HG03135 (cell line): ENCODE results near the gene CFP.

Source experiments
- ATAC-seq: cut with Tn5 transposase; IDR thresholded peaks from one replicate; pipeline ENCODE4 v1.9.1; 2021; ENCODE audit warnings: mild to moderate bottlenecking, moderate library complexity; ENCODE audit not compliant: unreplicated experiment

Gene CFP

GRCh38 chrX:47638816-47639215, 9.1 kb upstream of the CFP start:
- no peak for ATAC-seq

- ATAC-seq, result peak; percentile 67
Observed at GRCh38 chrX:47637546-47638195, 7.9 kb upstream of the CFP start.

GRCh38 chrX:47634871-47635575, 5.3 kb upstream of the CFP start:
- ATAC-seq, result no peak

- no peak for ATAC-seq
Observed at GRCh38 chrX:47633689-47634590, 4.2 kb upstream of the CFP start.

GRCh38 chrX:47632666-47633065, 2.9 kb upstream of the CFP start:
- ATAC-seq, result no peak

- no peak for ATAC-seq
Observed at GRCh38 chrX:47631676-47632075, 1.9 kb upstream of the CFP start.

- no peak for ATAC-seq
Observed at GRCh38 chrX:47628982-47629381, 748 bp downstream of the CFP start.

GRCh38 chrX:47625365-47625764, 4.4 kb downstream of the CFP start:
- no peak for ATAC-seq

- ATAC-seq, result no peak
Observed at GRCh38 chrX:47623540-47624027, 6.1 kb downstream of the CFP start.

GRCh38 chrX:47621851-47622250, 7.9 kb downstream of the CFP start:
- ATAC-seq, result no peak

GRCh38 chrX:47620303-47620685, 9.4 kb downstream of the CFP start:
- no peak for ATAC-seq

GRCh38 chrX:47619486-47620302, 10.0 kb downstream of the CFP start, which contains the start of gene SYN1:
SYN1 (minus strand) TSS chrX:47619857; CDS start chrX:47619728, 129 bp downstream.
- ATAC-seq, result peak; percentile 76

GRCh38 chrX:47618923-47619485, 10.7 kb downstream of the CFP start:
- ATAC-seq, result no peak

- ATAC-seq, result no peak
Observed at GRCh38 chrX:47614618-47615017, 15.1 kb downstream of the CFP start.

GRCh38 chrX:47613082-47613481, 16.6 kb downstream of the CFP start:
- no peak for ATAC-seq

GRCh38 chrX:47612418-47612817, 17.3 kb downstream of the CFP start:
- no peak for ATAC-seq

- ATAC-seq, result no peak
Observed at GRCh38 chrX:47611926-47612325, 17.8 kb downstream of the CFP start.

- ATAC-seq, result no peak
Observed at GRCh38 chrX:47611489-47611888, 18.2 kb downstream of the CFP start.

GRCh38 chrX:47610511-47610910, 19.2 kb downstream of the CFP start:
- ATAC-seq, result no peak

GRCh38 chrX:47608130-47608810, 21.5 kb downstream of the CFP start:
- ATAC-seq, result no peak
